KMS-11 (cell line): ENCODE results near the gene OR52N5.

Source experiments
- H2AFZ ChIP-seq: fragments of 200-600 bp; sonication (generic); 2 replicates; pipeline ENCODE4 v1.6.1; 2016; ENCODE audit warnings: antibody characterized with exemption, mixed run types, low read depth
- H3K27ac ChIP-seq: fragments of 200-600 bp; sonication (generic); 2 replicates; pipeline ENCODE4 v1.6.1; 2016; ENCODE audit warnings: mild to moderate bottlenecking, mixed run types
- H3K27me3 ChIP-seq: fragments of 200-600 bp; sonication (generic); 2 replicates; pipeline ENCODE4 v1.6.1; 2017; ENCODE audit warnings: mild to moderate bottlenecking, low read depth, mixed run types, moderate library complexity; ENCODE audit not compliant: insufficient read depth
- H3K36me3 ChIP-seq: fragments of 200-600 bp; sonication (generic); 2 replicates; pipeline ENCODE4 v1.6.1; 2017; ENCODE audit warnings: mild to moderate bottlenecking, mixed run types; ENCODE audit not compliant: insufficient read depth
- H3K4me1 ChIP-seq: fragments of 200-600 bp; sonication (generic); 2 replicates; pipeline ENCODE4 v1.6.1; 2016; ENCODE audit warnings: mild to moderate bottlenecking, low read depth, mixed run types; ENCODE audit not compliant: poor library complexity, severe bottlenecking
- H3K4me2 ChIP-seq: fragments of 200-600 bp; sonication (generic); 2 replicates; pipeline ENCODE4 v1.7.0; 2016; ENCODE audit warnings: mild to moderate bottlenecking, mixed run types
- H3K4me3 ChIP-seq: fragments of 200-600 bp; sonication (generic); IDR thresholded peaks from 2 replicates; pipeline ENCODE4 v1.6.1; 2017; ENCODE audit warnings: low read depth, low read length, mixed read lengths; ENCODE audit not compliant: insufficient read depth
- H3K79me2 ChIP-seq: fragments of 200-600 bp; sonication (generic); 2 replicates; pipeline ENCODE4 v1.6.1; 2016; ENCODE audit warnings: low read depth, mixed run types; ENCODE audit not compliant: insufficient read depth
- H3K9ac ChIP-seq: fragments of 200-600 bp; sonication (generic); 2 replicates; pipeline ENCODE4 v1.6.1; 2016; ENCODE audit warnings: mild to moderate bottlenecking, mixed run types
- H4K20me1 ChIP-seq: fragments of 200-600 bp; sonication (generic); 2 replicates; pipeline ENCODE4 v1.6.1; 2016; ENCODE audit warnings: mild to moderate bottlenecking, mixed run types; ENCODE audit not compliant: insufficient read depth
- TF ChIP-seq, protein P1 (sequence below): fragments of 200-600 bp; sonication (generic); conservative IDR thresholded peaks from 2 replicates; pipeline ENCODE4 v1.6.1; 2017; ENCODE audit warnings: low read depth, mild to moderate bottlenecking, antibody characterized with exemption, low read length, moderate library complexity, mixed read lengths

OR52N5 gene

DNA sequence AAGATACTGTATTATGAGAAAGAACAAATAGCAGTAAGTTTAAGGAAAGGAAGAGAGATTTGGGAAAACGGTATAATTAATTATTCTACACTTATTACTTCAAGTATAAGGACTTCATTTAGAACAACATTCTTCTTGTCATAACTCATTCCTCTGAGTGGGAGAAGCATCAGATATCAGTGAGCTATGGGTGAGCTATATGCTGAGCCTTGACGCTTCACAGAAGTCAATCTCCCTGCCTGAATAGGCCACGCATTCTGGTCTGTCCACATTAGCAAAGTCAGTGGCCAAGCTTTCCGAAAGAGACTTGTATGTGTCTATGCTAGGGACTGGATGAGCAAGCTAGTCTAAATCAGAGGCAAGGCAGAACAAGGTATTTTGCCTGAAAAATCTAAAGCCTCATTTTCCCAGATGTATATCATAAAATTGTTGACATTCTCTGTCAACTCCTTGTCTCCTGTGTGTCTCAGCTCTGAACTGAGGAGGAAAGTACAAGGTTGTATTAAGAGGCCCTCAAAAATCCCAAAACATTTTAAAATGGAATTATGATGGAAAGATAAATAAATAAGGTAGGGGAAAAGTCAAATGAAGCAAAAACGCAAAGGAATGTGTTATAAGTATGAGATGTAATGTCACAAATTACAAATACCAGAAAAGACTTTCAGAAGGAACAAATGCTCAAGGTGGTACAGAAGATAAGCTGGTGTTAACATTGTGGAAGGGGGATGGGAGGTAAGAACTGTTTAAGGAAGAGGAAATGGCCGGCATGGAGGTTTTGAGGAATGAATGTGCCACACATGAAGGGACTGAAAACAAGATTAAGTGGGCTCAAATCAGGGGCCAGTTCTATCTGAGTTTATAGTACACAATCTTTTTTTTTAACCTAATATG is 27.0 kb upstream of the OR52N5 start:
- Histone ChIP-seq H3K27ac (no peak overlapping the region), H2AFZ (no peak overlapping the region)

DNA sequence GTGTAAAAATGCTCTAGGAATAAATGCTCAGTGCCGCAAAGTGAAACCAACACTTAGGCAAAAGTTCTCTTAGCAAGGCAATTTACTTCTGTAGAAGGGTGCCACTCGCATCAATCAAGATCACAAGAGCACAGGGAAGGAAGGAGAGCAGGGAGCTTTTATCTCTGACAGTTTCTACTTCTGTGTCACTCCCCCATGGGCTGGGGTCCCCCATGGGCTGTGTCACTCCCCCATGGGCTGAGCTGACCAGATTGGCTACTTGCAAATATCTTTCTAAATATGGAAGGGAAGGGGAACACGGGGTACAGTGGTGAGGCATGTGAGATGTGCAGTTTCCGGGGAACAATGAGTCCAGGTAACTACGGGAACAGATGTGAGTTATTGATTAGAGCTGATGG is 26.0 kb upstream of the OR52N5 start:
- H3K79me2 ChIP-seq = no peaks in the 10 kb centered on the region
- peak overlapping the region; percentile 36; the same call in 1 of the 2 replicates for H3K4me2 ChIP-seq
- H2AFZ ChIP-seq = peak overlapping the region; percentile 73
- H3K9ac ChIP-seq = no peak overlapping the region; the same call in 1 of the 2 replicates
- H3K36me3 ChIP-seq = no peaks in the 10 kb centered on the region
- no peaks in the 10 kb centered on the region for H3K4me1 ChIP-seq
- TF ChIP-seq, protein P1, sequence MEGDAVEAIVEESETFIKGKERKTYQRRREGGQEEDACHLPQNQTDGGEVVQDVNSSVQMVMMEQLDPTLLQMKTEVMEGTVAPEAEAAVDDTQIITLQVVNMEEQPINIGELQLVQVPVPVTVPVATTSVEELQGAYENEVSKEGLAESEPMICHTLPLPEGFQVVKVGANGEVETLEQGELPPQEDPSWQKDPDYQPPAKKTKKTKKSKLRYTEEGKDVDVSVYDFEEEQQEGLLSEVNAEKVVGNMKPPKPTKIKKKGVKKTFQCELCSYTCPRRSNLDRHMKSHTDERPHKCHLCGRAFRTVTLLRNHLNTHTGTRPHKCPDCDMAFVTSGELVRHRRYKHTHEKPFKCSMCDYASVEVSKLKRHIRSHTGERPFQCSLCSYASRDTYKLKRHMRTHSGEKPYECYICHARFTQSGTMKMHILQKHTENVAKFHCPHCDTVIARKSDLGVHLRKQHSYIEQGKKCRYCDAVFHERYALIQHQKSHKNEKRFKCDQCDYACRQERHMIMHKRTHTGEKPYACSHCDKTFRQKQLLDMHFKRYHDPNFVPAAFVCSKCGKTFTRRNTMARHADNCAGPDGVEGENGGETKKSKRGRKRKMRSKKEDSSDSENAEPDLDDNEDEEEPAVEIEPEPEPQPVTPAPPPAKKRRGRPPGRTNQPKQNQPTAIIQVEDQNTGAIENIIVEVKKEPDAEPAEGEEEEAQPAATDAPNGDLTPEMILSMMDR = no peak
- H3K4me3 ChIP-seq = no peak overlapping the region
- H3K27ac ChIP-seq = no peak overlapping the region
- no peaks in the 10 kb centered on the region for H3K27me3 ChIP-seq
- no peaks in the 10 kb centered on the region for H4K20me1 ChIP-seq

More for the DNA sequence above, 27.0 kb upstream of the OR52N5 start:
- Histone ChIP-seq H3K4me1 (no peaks in the 10 kb centered on the region), H3K4me3 (no peak overlapping the region), H3K79me2 (no peaks in the 10 kb centered on the region), H4K20me1 (no peaks in the 10 kb centered on the region), H3K27me3 (no peaks in the 10 kb centered on the region), H3K4me2 (no peak overlapping the region), H3K9ac (no peak overlapping the region), H3K36me3 (no peaks in the 10 kb centered on the region)
- TF ChIP-seq, protein P1 = no peak

DNA sequence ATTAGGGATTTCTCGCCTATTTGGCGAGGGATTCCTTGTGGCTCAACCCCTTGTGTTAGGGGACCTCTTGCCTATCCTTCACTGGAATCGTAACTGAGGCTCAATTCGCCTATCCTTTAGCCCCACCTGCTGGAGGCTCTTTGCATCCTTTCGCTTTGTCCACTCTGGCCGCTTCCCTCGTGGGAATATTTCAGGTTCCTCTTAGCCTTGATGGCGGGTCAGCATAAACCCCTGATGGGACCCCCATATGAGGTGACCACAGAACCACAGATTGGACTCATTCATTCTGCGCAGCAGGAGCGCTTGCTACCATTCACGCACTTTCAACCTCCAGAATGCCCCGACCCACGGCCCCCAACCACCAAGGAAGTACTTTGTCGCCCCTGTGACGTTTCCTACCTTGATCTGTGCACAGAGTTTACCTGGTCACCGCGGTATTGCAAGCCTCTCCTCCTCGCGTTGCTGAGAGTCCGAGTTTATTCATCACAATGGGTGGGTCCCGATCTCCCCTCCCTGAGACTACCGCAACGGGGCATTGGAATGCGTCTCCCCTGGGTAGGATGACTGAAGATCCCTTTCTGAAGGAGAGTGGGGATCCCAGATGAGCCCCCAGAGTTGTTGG is 25.5 kb upstream of the OR52N5 start, which contains the start of gene OR52N2:
Gene OR52N2, plus strand, starts transcription at position 425 of the 622 bp plus-strand sequence. CDS start 11,412 bp downstream, outside the sequence.
- no peaks in the 10 kb centered on the region for H3K79me2 ChIP-seq
- no peaks in the 10 kb centered on the region for H3K36me3 ChIP-seq
- no peaks in the 10 kb centered on the region for H3K4me1 ChIP-seq
- peak within 1 kb of the TSS; percentile 36; the same call in 1 of the 2 replicates for H3K4me2 ChIP-seq
- H3K9ac ChIP-seq = peak within 1 kb of the TSS; percentile 23; the same call in 1 of the 2 replicates
- peak within 1 kb of the TSS; percentile 73 for H2AFZ ChIP-seq
- no peaks in the 10 kb centered on the region for H3K27me3 ChIP-seq
- no peaks in the 10 kb centered on the region for H4K20me1 ChIP-seq
- no peak within 1 kb of the TSS for H3K27ac ChIP-seq
- TF ChIP-seq, protein P1 = peak; percentile 88
- no peak within 1 kb of the TSS for H3K4me3 ChIP-seq

DNA sequence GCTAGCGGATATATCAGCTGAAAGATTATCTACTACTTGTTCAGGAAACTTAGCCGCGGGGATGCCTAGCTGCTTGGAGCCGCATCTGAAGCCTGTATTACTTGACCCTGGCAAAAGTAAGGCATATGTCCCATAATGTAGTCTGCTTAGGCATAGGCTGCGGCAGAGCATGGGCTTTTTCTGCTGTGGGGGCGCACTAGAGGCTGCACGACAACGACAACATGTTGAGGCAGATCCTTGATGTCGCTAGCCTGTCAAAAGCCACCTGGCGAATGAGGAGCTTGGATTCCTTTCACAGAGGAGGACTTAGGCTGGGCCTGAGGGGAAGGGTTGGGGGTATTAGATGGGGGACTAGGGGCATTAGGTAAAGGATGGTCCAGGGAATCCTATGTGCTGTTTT is 24.4 kb upstream of the OR52N5 start:
- Histone ChIP-seq H3K9ac (no peak overlapping the region), H3K27me3 (no peaks in the 10 kb centered on the region), H3K4me3 (no peak overlapping the region), H3K36me3 (no peaks in the 10 kb centered on the region), H4K20me1 (no peaks in the 10 kb centered on the region), H3K4me1 (no peaks in the 10 kb centered on the region), H3K79me2 (no peaks in the 10 kb centered on the region), H2AFZ (no peak overlapping the region), H3K4me2 (no peak overlapping the region), H3K27ac (no peak overlapping the region)
- TF ChIP-seq, protein P1 = no peak
